Right lobe of liver (tissue), 6 donors: ENCODE data around the gene CD177. TPM values are rescaled to one million over a fixed set of nuclear protein-coding genes. Genes with fewer than 3 reads are reported as not detected.

Source experiments
- ATAC-seq, 4 donors: fragments of 200-7000 bp; cut with Tn5 transposase; one replicate each; pipeline ENCODE4 v1.9.1; 2020; ENCODE audit warnings: mild to moderate bottlenecking in 4 of 4, moderate library complexity in 4 of 4
- DNase-seq, 3 donors: peaks; one replicate each; pipeline ENCODE4 v3.0.0-alpha.2; 2020
- H3K27ac ChIP-seq, 3 donors: fragments of 200-600 bp; one replicate each; pipeline ENCODE4 v1.8.0; 2022
- H3K27me3 ChIP-seq, 2 donors: fragments of 200-600 bp; one replicate each; pipeline ENCODE4 v1.8.0; 2022
- H3K36me3 ChIP-seq, 4 donors: fragments of 200-600 bp; sonication (generic) in 1 of 4; one replicate each; pipeline versions ENCODE4 v1.5.1 to v1.8.0; 2017 to 2022; ENCODE audit warnings: control low read depth in 1 of 4
- H3K4me1 ChIP-seq, 4 donors: fragments of 200-600 bp; sonication (generic) in 1 of 4; one replicate each; pipeline versions ENCODE4 v1.5.1 to v1.8.0; 2017 to 2022; ENCODE audit warnings: control low read depth in 1 of 4
- H3K4me3 ChIP-seq, 3 donors: fragments of 200-600 bp; one replicate each; pipeline ENCODE4 v1.8.0; 2022
- H3K9me3 ChIP-seq, 4 donors: fragments of 200-600 bp; sonication (generic) in 1 of 4; one replicate each; pipeline versions ENCODE4 v1.5.1 to v1.8.0; 2017 to 2022; ENCODE audit warnings: control low read depth in 1 of 4
- CTCF ChIP-seq, 4 donors: fragments of 200-600 bp in 3 of 4; fragments of 450-650 bp in 1 of 4; IDR thresholded peaks; one replicate each; pipeline versions ENCODE4 v1.5.1 to v1.8.0; 2016 to 2022; ENCODE audit warnings: antibody characterized with exemption in 4 of 4, mild to moderate bottlenecking in 2 of 4
- POLR2A ChIP-seq: fragments of 450-650 bp; IDR thresholded peaks from one replicate; pipeline ENCODE4 v1.6.1; 2017; ENCODE audit warnings: antibody characterized with exemption, mild to moderate bottlenecking
- WGBS: methylation state at CpG from one replicate; pipeline ENCODE4 v1.1.6; 2018; ENCODE audit warnings: low coverage, low lambda C conversion rate; ENCODE audit not compliant: insufficient coverage; ENCODE audit errors: missing lambda C conversion rate; 5-methylcytosine and 5-hydroxymethylcytosine counted together
- intact Hi-C, 2 donors: fragments of 100-400 bp; cut with DNase I; formaldehyde crosslinking; loops; one replicate each; pipeline versions ENCODE4 v1.11.2 to v1.14.1; 2022
- total RNA-seq, 6 experiments: library from RNA; depleted of rRNA in 2 of 6; stranded (reverse); fragments of >200 nt in 2 of 6; fragmentation: NEBNext Ultra II Directional in 3 of 6; extraction: Animal tissue kit (Norgen Biotek cat#: 25700) in 3 of 6; gene quantifications; one replicate each; pipeline versions ENCODE4 v1.1.0 to v1.2.4, GENCODE V29; 2016 to 2023
- donor health status: DM: no; HTN: yes; CAD: no.
- donor health status: DM: no; HTN: no; CAD: no.
- donor health status: DM: no; HTN: no; CAD: no.
- donor health status: DM: no; HTN: yes; CAD: no.
- donor health status: DM: no; HTN: yes; CAD: no.

The CD177 gene
- total RNA-seq, 6 experiments from 2014 or later: 0.51 to 5.3 (median 1.3) TPM; not detected in 1

DNA sequence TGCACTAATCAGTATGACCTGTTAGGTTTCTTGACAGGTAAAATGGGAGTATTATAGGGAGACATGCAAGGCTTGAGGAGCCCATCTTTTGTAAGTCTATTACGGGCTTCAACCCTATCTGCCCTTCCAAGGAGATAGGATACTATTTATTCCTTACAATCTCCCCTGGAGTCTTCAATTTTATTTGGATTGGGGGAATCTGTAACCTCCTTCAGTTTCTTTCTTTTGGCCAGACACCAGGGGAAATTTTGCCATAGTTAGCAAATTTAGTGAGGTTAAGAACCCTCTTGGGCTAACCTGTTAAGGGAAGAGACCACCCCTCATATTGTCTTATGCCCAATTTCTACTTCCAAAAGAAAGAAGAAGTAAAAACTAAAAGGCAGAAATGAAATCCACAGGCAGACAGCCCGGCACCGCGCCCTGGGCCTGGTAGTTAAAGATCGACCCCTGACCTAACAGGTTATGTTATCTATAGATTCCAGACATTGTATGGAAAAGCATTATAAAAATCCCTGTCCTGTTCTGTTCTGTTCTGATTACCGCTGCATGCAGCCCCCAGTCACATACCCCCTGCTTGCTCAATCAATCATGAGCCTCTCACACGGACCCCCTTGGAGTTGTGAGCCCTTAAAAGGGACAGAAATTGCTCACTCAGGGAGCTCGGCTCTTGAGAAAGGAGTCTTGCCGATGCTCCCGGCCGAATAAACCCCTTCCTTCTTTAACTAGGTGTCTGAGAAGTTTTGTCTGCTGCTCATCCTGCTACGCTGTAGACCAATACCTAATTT is 39.6 kb upstream of the CD177 start:
- H3K27me3 ChIP-seq: no peaks in the 10 kb centered on the region
- no peak overlapping the region for H3K27ac ChIP-seq
- no peak overlapping the region for H3K4me3 ChIP-seq
- no peak for TF ChIP-seq POLR2A
- no peak for TF ChIP-seq CTCF (IDR thresholded peaks at IDR 0.05)
- no peak for ATAC-seq
- no peak for DNase-seq
- H3K36me3 ChIP-seq: no peaks in the 10 kb centered on the region
- no peaks in the 10 kb centered on the region for H3K4me1 ChIP-seq
- 66% methylated on average over 12 of the region's 12 CpGs for WGBS
- H3K9me3 ChIP-seq: no peaks in the 10 kb centered on the region
- intact Hi-C loops: no loop called here

DNA sequence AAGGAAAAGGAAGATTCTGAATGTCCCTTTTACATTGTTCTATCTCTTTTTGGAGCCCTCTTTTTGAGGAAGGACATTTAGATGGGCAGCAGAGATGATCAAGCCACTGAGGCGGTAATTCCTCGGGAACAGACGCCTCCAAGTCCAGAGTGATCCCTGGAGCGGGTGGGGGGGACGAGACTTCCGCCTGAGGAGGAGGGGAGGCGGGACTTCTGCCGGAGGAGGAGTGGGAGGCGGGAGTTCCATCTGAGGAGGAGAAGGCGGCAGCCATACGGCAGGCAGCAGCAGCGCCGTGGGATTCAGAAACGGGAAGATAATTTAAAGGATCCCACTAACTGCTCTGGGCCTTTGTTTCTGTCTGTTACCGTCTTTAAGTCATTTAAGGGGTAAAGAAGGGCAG is 37.6 kb upstream of the CD177 start:
- Histone ChIP-seq H3K4me3 (no peak overlapping the region), H3K9me3 (no peaks in the 10 kb centered on the region), H3K27me3 (no peaks in the 10 kb centered on the region), H3K36me3 (no peaks in the 10 kb centered on the region), H3K4me1 (no peaks in the 10 kb centered on the region), H3K27ac (no peak overlapping the region)
- no peak for ATAC-seq
- intact Hi-C loops: no loop called here
- TF ChIP-seq POLR2A: no peak
- no peak for TF ChIP-seq CTCF (IDR thresholded peaks at IDR 0.05)
- no peak for DNase-seq
- 57% methylated on average over 10 of the region's 15 CpGs for WGBS

DNA sequence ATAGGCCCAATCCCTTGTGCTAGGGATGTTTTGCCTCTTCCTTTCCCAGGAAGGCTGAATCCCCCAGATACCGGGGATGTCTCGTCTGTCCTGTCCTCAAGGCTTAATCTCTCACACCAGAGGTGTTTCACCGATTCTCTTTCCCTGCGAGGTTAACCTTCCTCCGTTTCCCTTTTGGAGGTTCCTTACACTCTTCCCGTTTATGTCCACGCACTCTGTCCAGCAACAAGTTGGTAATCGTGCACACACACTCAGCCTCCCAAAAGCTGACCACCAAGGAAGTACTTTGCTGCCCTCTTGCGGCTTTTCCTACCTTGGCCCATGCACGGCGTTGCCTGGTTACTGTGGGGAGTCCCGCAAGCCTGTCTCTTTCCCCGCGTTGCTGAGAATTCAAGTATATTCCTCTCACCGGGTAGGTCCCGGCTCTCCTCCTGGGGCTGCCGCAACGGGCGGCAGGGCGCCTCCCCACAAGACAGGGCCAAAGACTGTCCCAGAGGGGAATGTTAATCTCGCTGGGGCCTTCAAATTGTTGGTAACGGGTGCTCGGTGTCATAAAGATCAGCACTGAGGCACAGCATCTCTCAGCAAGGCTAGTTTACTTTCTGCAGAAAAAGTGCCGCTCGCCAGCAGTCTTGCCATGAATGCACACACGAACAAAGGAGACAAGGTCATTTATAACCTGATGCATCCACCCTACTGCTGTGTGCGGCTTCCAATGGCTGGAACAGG is 36.7 kb upstream of the CD177 start:
- Histone ChIP-seq H3K36me3 (no peaks in the 10 kb centered on the region), H3K27me3 (no peaks in the 10 kb centered on the region), H3K4me3 (no peak overlapping the region), H3K4me1 (no peaks in the 10 kb centered on the region), H3K9me3 (no peaks in the 10 kb centered on the region), H3K27ac (no peak overlapping the region)
- TF ChIP-seq POLR2A (no peak), CTCF (IDR thresholded peaks at IDR 0.05) (peak in 1 of 4 donors; percentile 23)
- ATAC-seq (no peak), DNase-seq (no peak)
- intact Hi-C loops: no loop called here
- WGBS: 70% methylated on average over 14 of the region's 27 CpGs

DNA sequence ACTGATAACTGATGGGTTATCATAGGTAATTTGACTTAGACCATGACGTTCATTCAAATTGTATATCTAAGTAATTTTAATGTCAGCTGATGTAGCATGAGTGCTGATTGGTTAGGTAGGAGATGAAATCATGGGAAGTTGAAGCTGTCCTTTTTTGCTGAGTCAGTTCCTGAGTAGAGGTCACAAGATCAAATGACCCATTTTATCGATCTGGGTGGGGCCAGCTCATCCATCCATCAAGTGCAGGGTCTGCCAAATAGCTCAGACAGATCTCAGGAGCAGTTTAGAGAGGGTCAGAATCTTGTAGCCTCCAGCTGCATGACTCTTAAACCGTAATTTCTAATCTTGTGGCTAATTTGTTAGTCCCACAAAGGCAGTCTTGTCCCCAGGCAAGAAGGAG is 35.3 kb upstream of the CD177 start:
- TF ChIP-seq CTCF (IDR thresholded peaks at IDR 0.05) (no peak), POLR2A (no peak)
- Histone ChIP-seq H3K9me3 (no peaks in the 10 kb centered on the region), H3K27ac (no peak overlapping the region), H3K4me3 (no peak overlapping the region), H3K36me3 (no peaks in the 10 kb centered on the region), H3K4me1 (no peaks in the 10 kb centered on the region), H3K27me3 (no peaks in the 10 kb centered on the region)
- DNase-seq (no peak), ATAC-seq (no peak)
- 19% methylated on average over 3 of the region's 3 CpGs for WGBS
- intact Hi-C loops: no loop called here
